HG02798 (cell line): Measurements from ENCODE around the gene VKORC1L1.
"Not testable (repeated sequence)": the region's sequence is repeated elsewhere in the genome, so short reads cannot be mapped to it uniquely, and the experiment has no call there.

ENCODE experiments used
- ATAC-seq: cut with Tn5 transposase; IDR thresholded peaks from one replicate; pipeline ENCODE4 v1.9.1; 2021; ENCODE audit warnings: mild to moderate bottlenecking; ENCODE audit not compliant: unreplicated experiment, poor library complexity

VKORC1L1 gene

DNA sequence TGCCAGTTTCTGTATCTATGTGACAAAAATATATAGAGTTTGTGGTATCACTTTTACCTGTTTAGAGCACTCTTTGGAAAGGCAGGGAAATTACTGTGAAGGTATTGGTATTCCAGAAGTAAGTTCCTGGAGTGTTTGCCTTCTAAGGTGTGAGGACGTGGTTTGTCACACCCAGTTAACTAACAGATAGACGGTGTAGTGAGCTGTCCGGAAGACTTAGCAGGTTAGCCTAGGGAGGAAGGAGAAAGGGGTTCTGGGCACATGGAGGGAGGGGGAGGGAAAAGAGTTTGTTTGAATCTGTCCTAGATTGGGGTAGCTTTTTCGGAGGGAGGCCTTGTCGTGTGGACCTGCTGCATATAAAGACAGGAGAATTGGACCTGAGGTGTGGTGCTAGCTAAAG, 7.4 kb downstream of the VKORC1L1 start:
- not testable (repeated sequence) for ATAC-seq

DNA sequence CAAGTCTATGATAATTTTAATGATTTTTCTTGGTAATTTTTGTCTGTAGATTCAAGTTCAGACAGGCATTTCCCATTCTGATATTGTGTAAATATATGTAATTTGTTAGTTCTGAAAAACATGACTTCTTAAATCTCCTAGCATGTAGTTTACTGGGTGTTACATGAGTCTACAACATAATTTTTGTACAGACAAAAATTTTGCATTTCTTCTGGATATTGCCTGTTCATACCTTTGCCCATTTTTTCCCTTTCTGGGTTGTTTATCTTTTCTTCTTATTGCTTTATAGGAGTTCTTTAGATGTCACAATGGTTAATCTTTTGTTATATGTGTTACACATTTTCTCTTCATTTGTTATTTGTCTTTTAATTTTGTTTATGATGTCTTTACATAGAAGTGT, 12.1 kb downstream of the VKORC1L1 start:
- ATAC-seq: not testable (repeated sequence)

DNA sequence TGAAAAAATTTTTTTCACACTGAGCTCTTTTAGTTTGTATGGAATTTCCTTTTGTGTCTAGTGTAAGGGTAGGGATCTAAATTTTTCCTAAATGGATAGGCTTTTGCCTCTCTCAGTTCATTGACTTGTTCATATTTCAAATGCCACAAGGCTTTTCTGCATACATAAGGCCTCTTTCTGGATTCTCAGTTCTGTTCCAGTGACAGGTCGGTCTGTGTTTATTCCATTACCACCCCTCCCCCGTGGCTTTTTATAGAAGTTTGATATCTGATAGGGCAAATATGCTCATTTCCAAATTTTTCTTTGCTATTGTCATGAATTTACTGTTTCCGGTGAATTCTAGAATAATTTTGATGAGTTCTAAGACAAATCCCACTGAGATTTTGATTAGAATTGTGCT, 12.7 kb downstream of the VKORC1L1 start:
- ATAC-seq: not testable (repeated sequence)

DNA sequence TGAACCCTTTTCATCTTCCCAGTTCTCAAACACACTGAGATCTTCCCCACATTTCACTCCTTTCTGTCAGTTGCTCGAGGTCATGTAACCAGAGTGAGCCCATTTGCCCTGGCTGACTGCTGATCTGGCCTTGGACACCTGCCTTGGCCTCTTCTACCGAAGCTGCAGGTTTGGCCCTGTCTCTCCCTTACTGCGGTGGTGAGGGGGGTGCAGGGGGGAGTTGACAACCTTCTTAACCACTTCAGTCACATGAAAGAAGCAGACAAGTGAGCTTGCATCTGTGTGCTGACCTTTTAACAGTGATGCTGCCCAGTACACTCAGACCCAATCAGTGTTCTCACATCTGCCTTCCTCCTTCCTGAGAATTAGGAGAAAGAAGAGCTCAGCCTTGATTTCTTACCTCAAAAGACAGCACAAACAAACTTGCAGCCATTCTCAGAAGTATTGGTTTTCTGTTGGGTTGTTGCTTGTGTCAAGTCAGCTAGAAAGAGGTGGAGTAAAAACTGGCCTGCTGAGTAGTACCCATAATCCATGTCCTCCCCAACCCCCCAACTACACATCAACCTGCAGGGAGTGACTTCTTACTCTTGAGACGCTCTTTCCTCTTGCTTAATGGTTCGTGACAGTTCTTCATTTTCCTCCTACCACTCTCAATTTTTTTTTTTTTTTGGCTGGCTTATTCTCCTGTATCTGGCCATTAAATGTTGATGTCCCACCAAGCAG, 15.7 kb downstream of the VKORC1L1 start:
- not testable (repeated sequence) for ATAC-seq

DNA sequence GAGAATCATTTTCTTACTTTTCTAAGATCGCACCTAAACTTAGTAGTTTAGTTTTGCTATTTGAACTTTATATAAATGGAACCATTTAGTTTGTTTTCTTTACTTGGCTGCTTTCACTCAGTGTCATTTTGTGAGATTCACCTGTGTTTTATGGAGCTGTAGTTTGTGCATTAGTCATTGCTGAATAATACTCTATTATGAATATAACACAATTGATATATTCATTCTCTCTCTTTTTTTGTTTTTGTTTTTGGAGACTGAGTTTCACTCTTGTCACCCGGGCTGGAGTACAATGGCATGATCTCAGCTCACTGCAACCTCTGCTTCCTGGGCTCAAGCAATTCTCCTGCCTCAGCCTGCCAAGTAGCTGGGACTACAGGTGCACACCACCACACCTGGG, 16.8 kb downstream of the VKORC1L1 start:
- ATAC-seq: not testable (repeated sequence)

DNA sequence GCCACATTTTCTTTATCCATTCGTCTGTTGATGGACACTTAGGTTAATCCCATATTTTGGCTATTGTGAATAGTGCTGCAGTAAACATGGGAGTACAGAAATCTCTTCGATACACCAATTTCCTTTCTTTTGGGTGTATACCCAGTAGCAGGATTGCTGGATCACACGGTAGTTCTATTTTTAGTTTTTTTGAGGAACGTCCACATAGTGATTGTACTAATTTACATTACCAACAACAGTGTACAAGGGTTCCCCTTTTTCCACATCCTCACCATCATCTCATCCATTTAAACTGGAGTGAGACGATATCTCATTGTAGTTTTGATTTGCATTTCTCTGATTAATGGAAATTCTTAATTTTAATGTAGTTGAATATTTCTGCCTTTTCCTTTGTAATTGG, 19.3 kb downstream of the VKORC1L1 start:
- ATAC-seq: no peak

DNA sequence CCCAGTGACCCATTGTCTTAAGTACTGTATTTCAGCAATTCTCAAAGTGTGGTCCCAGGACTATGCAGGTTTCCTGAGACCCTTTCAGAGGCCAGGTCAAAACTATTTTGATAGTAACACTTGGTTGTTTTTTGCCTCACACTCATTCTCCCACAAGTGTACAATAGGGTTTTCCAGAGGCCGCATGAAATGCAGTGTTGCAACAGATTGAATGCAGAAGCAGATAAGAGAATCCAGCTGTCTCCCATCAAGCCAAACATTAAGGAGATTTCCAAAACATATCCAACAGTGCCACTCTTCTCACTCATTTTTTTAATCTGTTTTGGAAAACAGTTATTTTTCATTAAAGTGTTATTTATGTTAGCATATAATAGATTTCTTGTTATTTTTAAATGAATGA, 20.0 kb downstream of the VKORC1L1 start:
- ATAC-seq: no peak

DNA sequence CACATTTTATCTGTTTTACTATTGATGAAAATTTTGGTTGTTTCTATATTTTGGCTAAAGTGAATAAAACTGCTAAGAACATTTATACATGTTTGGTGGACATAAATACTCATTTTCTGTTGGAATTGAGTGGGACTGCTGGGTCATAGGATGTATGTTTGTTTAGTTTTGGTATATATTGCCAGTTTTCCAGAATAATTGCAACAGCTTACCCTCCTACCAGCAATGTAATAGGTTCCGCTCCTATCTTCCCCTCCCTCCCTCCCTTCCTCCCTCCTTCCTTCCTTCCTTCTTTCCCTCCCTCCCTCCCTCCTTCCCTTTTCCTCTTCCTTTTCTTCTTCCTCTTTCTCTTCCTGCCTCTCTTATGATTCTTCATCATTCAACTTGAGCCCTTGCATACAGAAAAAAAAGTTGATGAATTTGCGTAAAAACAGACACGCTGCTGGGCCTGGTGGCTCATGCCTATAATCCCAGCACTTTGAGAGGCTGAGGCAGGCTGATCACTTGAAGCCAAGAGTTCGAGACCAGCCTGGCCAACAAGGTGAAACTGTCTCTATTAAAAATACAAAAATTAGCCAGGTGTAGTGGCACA, 23.5 kb downstream of the VKORC1L1 start:
- no peak for ATAC-seq

DNA sequence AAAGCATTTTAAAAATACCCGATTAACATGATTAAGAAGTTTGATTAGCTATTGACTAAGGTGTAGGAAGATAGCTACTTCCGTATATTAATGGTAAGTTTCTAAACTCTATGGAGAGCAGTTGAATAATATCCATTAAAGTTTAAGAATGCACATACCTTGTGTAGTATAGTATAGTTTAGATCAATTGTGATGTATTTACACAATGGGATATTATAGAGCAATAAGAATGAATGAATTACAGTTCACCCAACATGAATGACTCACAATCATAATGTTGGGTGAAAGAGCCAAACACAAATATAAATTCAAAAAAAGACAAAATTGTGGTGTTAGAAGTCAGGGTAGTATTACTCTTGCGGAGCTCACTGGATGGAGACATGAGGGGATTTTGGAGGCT, 24.4 kb downstream of the VKORC1L1 start:
- not testable (repeated sequence) for ATAC-seq

DNA sequence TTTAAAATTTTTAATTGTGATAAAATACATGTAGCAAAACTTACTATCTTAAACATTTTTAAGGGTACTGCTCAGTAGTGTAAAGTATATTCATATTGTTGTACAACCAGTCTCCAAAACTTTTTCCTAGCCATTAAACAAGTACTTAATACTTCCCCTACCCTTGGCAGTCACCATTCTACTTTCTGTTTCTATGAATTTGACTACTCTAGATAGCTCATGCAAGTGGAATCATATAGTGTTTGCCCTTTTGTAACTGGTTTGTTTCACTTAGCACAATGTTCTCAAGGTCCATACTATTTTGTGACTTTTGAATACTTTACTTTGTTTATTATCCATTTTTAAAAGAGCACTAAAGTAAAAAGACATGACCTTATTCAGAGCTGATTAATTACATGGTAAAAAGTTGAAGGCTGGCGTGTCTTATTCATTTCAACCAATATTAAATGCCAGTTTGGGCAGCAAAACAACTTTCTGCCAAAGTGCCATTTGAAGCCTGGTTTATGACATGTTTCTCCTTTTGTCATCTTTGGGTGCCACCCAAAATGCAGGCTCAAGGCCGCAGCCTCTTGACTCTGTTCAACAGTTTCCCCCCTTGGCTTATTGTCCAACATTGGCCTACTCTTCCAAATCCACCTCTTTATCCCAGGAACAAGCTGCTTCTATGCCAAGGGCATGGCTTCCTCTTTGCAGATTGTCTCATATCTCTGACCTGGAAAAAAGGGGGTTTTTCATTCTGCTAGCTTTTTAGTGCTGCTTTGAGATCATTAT, 26.0 kb downstream of the VKORC1L1 start:
- peak; percentile 77 for ATAC-seq

DNA sequence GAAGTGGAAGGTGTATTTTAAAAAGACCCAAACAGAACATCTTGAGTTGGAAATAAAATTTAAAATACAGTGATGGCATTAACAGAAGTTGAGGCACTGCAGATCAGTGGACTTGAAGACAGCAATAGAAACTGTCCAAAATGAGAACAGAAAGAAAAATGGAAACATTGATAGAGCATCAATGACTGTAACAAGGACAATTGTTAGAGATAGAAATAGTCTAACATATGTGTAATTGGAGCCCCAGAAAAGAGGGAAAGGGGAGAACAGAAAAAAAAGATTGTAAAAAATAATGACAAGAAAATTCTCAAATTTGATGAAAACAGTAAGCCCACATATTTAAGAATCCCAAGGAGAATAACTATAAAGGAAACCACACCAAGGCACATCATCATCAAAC, 29.4 kb downstream of the VKORC1L1 start:
- no peak for ATAC-seq

DNA sequence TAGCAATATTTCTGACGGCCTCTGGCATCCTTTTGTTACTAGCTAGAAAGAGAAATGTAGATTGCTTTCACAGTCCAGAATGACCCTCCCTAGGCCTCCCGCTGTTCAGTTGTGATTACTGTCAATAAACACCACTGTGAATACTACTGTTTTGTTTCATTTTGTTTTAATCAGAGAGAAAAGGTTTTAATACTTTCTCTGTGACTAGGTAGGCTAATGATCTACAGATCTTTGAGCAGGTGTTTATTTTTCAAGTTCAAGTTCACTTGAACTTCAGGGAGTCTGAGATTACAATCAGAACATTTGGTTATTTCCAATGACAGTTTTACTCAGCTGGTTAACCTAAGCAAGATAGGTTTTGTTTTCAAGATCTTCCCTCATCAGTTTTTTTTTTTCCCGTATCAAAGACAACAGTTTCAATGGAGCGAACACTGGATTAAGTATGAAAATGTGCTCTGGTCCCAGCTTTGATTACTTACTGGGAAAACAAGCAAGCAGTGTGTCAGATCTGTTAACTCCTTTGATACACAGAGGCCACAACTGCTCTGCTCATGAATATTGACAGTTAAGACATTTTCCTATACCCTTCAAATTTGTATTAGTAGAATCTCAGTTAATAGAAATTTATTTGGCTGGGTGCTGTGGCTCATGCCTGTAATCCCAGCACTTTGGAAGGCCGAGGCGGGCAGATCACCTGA, 34.8 kb downstream of the VKORC1L1 start:
- ATAC-seq: no peak

DNA sequence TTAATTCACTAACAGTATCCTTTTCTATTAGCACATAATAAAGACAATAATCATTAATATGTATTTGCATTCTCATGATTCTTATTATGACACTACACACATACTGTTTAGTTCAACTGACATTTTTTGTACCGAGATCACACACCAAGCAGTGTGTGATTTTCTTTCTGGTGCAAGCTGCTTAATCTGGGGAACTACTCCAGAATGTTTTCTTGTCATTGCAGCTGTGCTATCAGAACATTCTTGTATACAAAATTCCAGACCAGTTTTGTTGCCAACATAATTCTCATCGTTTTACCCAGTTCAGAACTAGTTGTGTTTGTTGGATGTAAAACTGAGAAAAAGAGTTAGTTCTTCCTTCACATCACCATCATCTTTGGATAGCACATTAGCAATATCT, 37.4 kb downstream of the VKORC1L1 start:
- no peak for ATAC-seq

DNA sequence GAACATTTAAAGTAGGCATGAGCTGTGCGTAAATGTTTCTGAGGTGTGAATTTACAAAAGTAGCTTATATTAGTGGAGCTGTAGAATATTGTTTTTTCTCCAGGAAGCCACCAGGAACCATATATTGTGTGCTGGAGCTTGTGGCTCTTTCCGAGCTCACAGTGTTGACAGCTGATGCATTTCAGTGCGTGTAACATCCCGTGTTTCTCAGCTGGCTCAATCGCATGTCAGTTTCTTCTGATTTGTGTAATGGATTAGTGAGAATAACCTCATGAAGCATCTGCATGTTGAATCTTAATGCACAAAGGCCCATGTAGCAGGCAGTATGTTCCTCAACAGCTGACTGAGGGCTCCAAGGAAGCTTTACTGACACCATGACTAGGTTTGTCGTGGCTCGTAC, 39.4 kb downstream of the VKORC1L1 start:
- no peak for ATAC-seq

DNA sequence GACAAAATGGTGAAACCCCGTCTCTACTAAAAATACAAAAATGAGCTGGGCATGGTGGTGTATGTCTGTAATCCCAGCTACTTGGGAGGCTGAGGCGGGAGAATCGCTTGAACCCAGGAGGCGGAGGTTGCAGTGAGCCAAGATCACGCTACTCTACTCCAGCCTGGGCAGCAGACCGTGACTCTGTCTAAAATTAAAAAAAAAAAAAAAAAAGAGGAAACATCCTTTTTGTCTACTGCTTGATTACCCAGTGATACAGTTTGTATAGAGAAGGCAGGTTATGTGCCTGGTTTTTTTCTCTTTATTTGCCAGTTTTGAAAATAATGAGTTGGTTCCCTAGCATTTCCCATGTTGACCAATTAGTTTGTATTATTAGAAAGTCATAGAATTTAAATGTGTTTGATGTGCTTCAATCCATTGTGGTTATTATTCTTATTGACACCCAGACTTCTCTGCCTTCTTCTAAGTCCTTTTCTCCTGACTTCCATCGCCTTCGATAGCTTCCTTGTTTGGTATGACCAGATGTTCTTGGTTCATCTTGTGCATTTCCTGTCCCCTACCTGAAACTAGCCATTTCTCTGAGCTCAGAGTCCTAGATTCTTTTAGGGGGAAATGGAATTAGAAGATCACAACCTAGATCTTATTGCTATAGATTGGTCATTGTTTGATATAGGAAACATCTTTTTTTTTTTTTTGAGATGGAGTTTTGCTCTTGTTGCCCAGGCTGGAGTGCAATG, 43.2 kb downstream of the VKORC1L1 start:
- no peak for ATAC-seq

DNA sequence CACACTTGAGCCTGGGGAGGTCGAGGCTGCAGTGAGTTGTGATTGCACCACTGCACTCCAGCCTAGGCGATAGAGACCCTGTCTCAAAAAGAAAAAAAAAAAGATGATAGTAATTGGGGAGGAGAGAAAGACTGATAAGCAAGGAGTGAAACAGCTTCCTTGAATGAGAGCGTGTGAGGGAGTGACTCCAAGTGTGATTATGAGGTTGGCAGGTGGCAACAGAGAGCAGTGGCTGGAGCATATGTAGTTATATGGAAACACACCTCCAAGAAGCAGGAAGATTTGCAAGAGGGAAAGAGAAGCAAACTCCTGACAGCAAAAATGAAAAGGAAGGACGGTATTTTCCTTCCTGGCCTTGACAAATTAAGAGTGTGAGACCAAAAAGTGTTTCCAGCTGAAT, 50.4 kb downstream of the VKORC1L1 start:
- ATAC-seq: no peak

DNA sequence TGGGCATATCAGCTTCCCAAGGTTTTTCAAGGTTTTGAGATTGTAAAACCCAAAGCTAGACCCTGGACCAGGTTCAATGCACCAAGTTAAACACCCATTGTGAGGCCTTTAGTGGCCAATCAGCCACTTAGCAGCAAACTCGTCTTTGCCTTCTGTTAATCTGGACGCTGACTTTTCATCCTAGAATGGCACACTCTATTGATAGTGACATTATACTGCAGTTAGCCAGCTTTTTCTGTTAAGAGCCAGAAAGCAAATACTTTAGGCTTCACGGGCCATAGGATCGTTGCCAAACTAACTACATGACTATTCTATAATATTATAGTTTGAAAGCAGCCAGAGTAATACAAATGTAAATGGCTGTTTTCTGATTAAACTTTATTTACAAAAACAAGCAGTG, 51.3 kb downstream of the VKORC1L1 start:
- no peak for ATAC-seq

DNA sequence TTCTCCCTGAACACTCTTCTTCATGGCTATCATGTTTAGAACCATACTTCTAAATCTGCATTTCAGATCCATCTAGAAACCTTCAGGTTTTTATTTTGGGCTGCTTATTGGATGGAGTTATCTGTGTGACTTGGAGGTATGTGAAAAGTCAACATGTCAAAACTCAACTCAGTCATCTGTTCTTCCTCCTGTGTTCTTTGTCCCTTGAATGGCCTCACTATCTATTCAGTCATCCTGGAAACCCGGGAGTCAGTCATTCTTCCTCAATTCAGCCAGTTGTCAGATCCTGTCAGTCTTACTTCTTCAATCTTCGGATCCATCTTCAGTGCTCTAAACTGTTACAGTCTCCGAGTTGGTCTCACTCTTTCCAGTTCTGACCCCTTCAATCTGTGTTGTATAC, 52.2 kb downstream of the VKORC1L1 start:
- no peak for ATAC-seq

DNA sequence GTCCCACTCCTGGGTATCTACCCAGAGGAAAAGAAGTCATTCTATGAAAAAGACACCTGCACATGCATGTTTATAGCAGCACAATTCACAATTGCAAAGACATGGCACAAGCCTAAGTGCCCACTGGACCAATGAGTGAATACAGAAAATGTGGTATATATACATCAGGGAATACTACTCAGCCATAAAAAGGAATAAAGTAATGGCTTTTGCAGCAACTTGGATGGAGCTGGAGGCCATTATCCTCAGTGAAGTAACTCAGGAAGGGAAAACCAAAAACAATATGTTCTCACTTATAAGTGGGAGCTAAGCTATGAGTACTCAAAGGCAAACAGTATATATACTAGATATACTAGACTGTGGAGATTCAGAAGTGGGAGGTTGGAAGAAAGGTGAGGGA, 53.7 kb downstream of the VKORC1L1 start:
- no peak for ATAC-seq
